IMR-90 (cell line): ENCODE results near the gene ALDH3A2. TPM values are rescaled to one million over a fixed set of nuclear protein-coding genes. Genes with fewer than 3 reads are reported as not detected.

Experiments used
- ATAC-seq: fragments of 200-7000 bp; cut with Tn5 transposase; 2 replicates; pipeline ENCODE4 v1.9.1; 2020; ENCODE audit warnings: low read depth, mild to moderate bottlenecking, moderate library complexity
- BruUV-seq: library from RNA; stranded (reverse); fragments of 400-500 nt; replicated peaks from 2 replicates; lab custom pipeline; 2021; lab: Mats Ljungman, UMichigan
- CTCF ChIA-PET: fragments of 300-600 bp; formaldehyde crosslinking; extraction: SDS; loops from one replicate; lab custom pipeline; 2021; ENCODE audit warnings: antibody characterized with exemption; lab: Yijun Ruan, JAX
- POLR2A ChIA-PET: fragments of 300-600 bp; sonication (Branson Sonifier 250); formaldehyde crosslinking; loops from one replicate; lab custom pipeline; 2022; ENCODE audit warnings: antibody characterized with exemption; ENCODE audit not compliant: unreplicated experiment; lab: Charles Lee
- DNase-seq: peaks from one replicate; pipeline ENCODE4 v3.0.0; 2013
- H2AFZ ChIP-seq: replicated peaks from 2 replicates; pipeline ENCODE3; 2013; ENCODE audit warnings: low read length, mild to moderate bottlenecking; ENCODE audit not compliant: poor library complexity
- H2AK5ac ChIP-seq: 2 replicates; pipeline ENCODE4 v1.6.1; 2013; ENCODE audit warnings: low read depth, low read length, inconsistent platforms
- H2AK9ac ChIP-seq: replicated peaks from 2 replicates; pipeline ENCODE3; 2013; ENCODE audit warnings: mild to moderate bottlenecking, low read depth, low read length, moderate library complexity; ENCODE audit not compliant: poor library complexity
- H2BK120ac ChIP-seq: 2 replicates; pipeline ENCODE4 v1.6.1; 2013; ENCODE audit warnings: low read depth, low read length, inconsistent platforms
- H2BK15ac ChIP-seq: 3 replicates; pipeline ENCODE4 v1.6.1; 2013; ENCODE audit warnings: low read depth, low read length, inconsistent platforms
- H2BK20ac ChIP-seq: 2 replicates; pipeline ENCODE4 v1.6.1; 2013; ENCODE audit warnings: low read depth, mild to moderate bottlenecking, inconsistent platforms, low read length, moderate library complexity
- H2BK5ac ChIP-seq: 2 replicates; pipeline ENCODE4 v1.6.1; 2013; ENCODE audit warnings: mild to moderate bottlenecking, low read depth, low read length, inconsistent platforms; ENCODE audit not compliant: poor library complexity, severe bottlenecking
- H3K14ac ChIP-seq: replicated peaks from 2 replicates; pipeline ENCODE4 v1.6.1; 2013; ENCODE audit warnings: low read depth, low read length, inconsistent platforms
- H3K18ac ChIP-seq: 2 replicates; pipeline ENCODE4 v1.6.1; 2013; ENCODE audit warnings: low read depth, low read length, control low read depth
- H3K23ac ChIP-seq: 2 replicates; pipeline ENCODE4 v1.6.1; 2013; ENCODE audit warnings: low read depth, low read length, inconsistent platforms
- H3K27ac ChIP-seq: 2 replicates; pipeline ENCODE4 v1.5.1; 2013; ENCODE audit warnings: mild to moderate bottlenecking, control low read depth, low read length; ENCODE audit not compliant: insufficient read depth
- H3K27me3 ChIP-seq: 2 replicates; pipeline ENCODE4 v1.6.1; 2013; ENCODE audit warnings: low read length; ENCODE audit not compliant: control insufficient read depth, insufficient read depth
- H3K36me3 ChIP-seq: 2 replicates; pipeline ENCODE4 v1.6.1; 2013; ENCODE audit warnings: low read length, mixed read lengths; ENCODE audit not compliant: control insufficient read depth, insufficient read depth
- H3K4ac ChIP-seq: 2 replicates; pipeline ENCODE4 v1.6.1; 2013; ENCODE audit warnings: low read depth, low read length, inconsistent platforms
- H3K4me1 ChIP-seq: 2 replicates; pipeline ENCODE4 v1.6.1; 2013; ENCODE audit warnings: low read length, mixed read lengths; ENCODE audit not compliant: control insufficient read depth, insufficient read depth
- H3K4me2 ChIP-seq: 2 replicates; pipeline ENCODE4 v1.6.1; 2013; ENCODE audit warnings: low read depth, mild to moderate bottlenecking, control low read depth, low read length, moderate library complexity
- H3K4me3 ChIP-seq: 2 replicates; pipeline ENCODE4 v1.5.1; 2013; ENCODE audit warnings: low read depth, mild to moderate bottlenecking, control low read depth, low read length, moderate library complexity; ENCODE audit not compliant: insufficient read depth
- H3K56ac ChIP-seq: 2 replicates; pipeline ENCODE4 v1.6.1; 2013; ENCODE audit warnings: low read length, inconsistent platforms; ENCODE audit not compliant: insufficient read depth; ENCODE audit errors: extremely low read depth
- H3K79me1 ChIP-seq, 2 experiments: 2 replicates each; pipeline ENCODE4 v1.6.1; 2013; ENCODE audit warnings: low read length in 2 of 2, inconsistent platforms in 1 of 2, low read depth in 1 of 2
- H3K9ac ChIP-seq: 2 replicates; pipeline ENCODE4 v1.6.1; 2013; ENCODE audit warnings: low read depth, low read length, control low read depth
- H3K9me1 ChIP-seq: 2 replicates; pipeline ENCODE4 v1.6.1; 2013; ENCODE audit warnings: low read length, inconsistent platforms; ENCODE audit not compliant: insufficient read depth
- H3K9me3 ChIP-seq: 2 replicates; pipeline ENCODE4 v1.6.1; 2013; ENCODE audit warnings: low read length; ENCODE audit not compliant: control insufficient read depth, insufficient read depth
- H4K20me1 ChIP-seq: 2 replicates; pipeline ENCODE4 v1.6.1; 2013; ENCODE audit warnings: low read length, inconsistent platforms; ENCODE audit not compliant: insufficient read depth
- H4K5ac ChIP-seq: 2 replicates; pipeline ENCODE4 v1.6.1; 2013; ENCODE audit warnings: mild to moderate bottlenecking, low read depth, low read length, control low read depth
- H4K8ac ChIP-seq, 2 experiments: 2 replicates each; pipeline ENCODE4 v1.6.1; 2013; ENCODE audit warnings: low read depth in 2 of 2, low read length in 2 of 2, control low read depth in 1 of 2, inconsistent platforms in 1 of 2
- H4K91ac ChIP-seq: 2 replicates; pipeline ENCODE4 v1.6.1; 2013; ENCODE audit warnings: low read depth, low read length, inconsistent platforms; ENCODE audit not compliant: insufficient read depth
- BHLHE40 ChIP-seq: fragments of 150-350 bp; IDR thresholded peaks from 2 replicates; pipeline ENCODE4 v1.6.1; 2016; ENCODE audit warnings: mild to moderate bottlenecking, low read depth, low read length
- NFE2L2 ChIP-seq: fragments of 150-350 bp; IDR thresholded peaks from 2 replicates; pipeline ENCODE4 v1.6.1; 2016; ENCODE audit warnings: low read depth, mild to moderate bottlenecking, low read length
- RCOR1 ChIP-seq: IDR thresholded peaks from 2 replicates; pipeline ENCODE4 v1.6.1; 2012; ENCODE audit warnings: mild to moderate bottlenecking, low read length, improper control_type of control experiment; ENCODE audit not compliant: insufficient replicate concordance
- RFX5 ChIP-seq: IDR thresholded peaks from 2 replicates; pipeline ENCODE4 v1.8.0; 2012; ENCODE audit warnings: low read depth, mild to moderate bottlenecking, low read length, moderate library complexity
- WGBS, 2 experiments: methylation state at CpG; one replicate each; pipeline versions ENCODE4 v1.1.5 to v1.1.7; 2013; ENCODE audit warnings: missing lambda C conversion rate in 2 of 2; ENCODE audit not compliant: insufficient read length in 1 of 2; ENCODE audit errors: extremely low coverage in 2 of 2; 5-methylcytosine and 5-hydroxymethylcytosine counted together
- dilution Hi-C: fragments of 300-500 bp; cut with HindIII; formaldehyde crosslinking; loops from one replicate; pipeline ENCODE4 v1.14.3; 2018; ENCODE audit warnings: low sequenced_read_pairs; ENCODE audit not compliant: unreplicated experiment
- in situ Hi-C: fragments of 300-500 bp; cut with MboI; formaldehyde crosslinking; loops from 3 replicates; pipeline ENCODE4 v1.14.3; 2019; ENCODE audit warnings: low sequenced_read_pairs, inconsistent platforms, mixed read lengths
- intact Hi-C: fragments of 100-400 bp; cut with micrococcal nuclease; formaldehyde crosslinking; loops from 2 replicates; pipeline ENCODE4 v1.10.0; 2022
- polyA plus RNA-seq, 3 experiments: library from polyadenylated mRNA; depleted of rRNA; stranded (reverse); fragments of >200 nt; gene quantifications; 2 replicates each; pipeline ENCODE4 v1.2.3, GENCODE V29; 2012; ENCODE audit warnings: low replicate concordance in 1 of 3
- total RNA-seq: library from RNA; depleted of rRNA; stranded (reverse); fragments of >200 nt; gene quantifications from 2 replicates; pipeline ENCODE4 v1.2.3, GENCODE V29; 2012

The ALDH3A2 gene
- total and polyA plus RNA-seq, 2 of the 4 experiments (the other 2 are of a cell fraction): 4.0 to 7.9 TPM

DNA sequence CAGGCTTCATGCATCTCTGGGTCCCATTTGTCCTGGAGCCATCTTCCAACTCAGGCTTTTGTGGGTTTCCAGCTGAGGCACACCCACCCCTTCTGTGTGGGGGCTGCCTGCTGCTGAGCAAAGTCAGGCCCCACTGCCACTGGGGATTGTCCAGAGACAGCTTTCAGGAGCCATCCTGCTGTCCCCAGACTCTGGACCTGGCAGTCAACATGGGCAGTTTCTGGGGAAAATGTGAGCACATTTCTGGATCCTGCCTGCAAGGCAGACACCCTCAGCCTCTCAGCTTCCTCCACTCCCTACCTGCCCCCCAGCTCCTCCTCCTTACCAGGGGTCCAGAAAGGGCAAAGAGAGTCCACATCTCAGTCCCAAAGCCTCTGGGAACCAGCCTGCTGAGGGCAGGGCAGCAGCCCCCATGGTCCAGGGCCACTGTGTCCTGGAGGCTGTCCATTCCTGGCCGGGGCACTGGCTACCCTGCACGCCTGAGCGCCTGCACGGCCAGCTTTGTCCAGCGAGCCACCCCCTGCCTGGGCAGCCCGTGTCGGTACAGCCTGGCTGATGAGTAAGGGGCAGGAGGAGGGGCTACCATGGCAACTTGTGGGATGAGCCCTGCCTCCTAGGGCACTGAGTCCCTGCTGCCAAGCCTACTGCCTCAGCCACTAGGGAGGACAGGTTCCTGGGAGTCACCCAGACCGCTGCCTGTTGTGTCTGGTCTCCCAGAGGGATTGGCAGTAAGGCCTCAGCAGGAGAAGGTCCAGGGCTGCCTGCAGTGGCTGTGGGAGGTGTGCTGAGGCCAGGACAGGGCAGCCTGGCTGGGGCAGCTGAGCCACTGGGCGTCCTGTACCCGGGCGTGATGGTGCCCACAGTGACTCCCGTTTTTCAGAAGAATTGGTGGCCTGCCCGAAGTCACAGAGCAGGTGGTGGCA lies 67.8 kb downstream of the ALDH3A2 start, which contains the start of gene SLC47A2 (continued):
- TF ChIP-seq NFE2L2: no peak

- Histone ChIP-seq H4K20me1 (no peaks in the 10 kb centered on the region), H2AFZ (no peak overlapping the region), H3K9me3 (no peaks in the 10 kb centered on the region), H4K5ac (no peak overlapping the region), H3K4me2 (no peak overlapping the region), H4K8ac (no peak overlapping the region), H3K27ac (no peak overlapping the region), H2AK9ac (no peak overlapping the region), H4K91ac (no peak overlapping the region), H3K79me1 (no peaks in the 10 kb centered on the region), H3K4me3 (no peak overlapping the region), H3K23ac (no peak overlapping the region), H3K36me3 (no peaks in the 10 kb centered on the region), H3K4me1 (no peaks in the 10 kb centered on the region), H3K9me1 (no peaks in the 10 kb centered on the region), H3K56ac (no peak overlapping the region), H3K27me3 (peaks cover 22% of the 10 kb centered on the region; the same call in 1 of the 2 replicates), H3K9ac (no peak overlapping the region), H2AK5ac (no peak overlapping the region), H3K18ac (no peak overlapping the region), H3K4ac (no peak overlapping the region), H2BK20ac (no peak overlapping the region), H3K14ac (no peak overlapping the region), H2BK15ac (no peak overlapping the region), H2BK120ac (no peak overlapping the region), H2BK5ac (no peak overlapping the region)
- no TSS peak for BruUV-seq
- in situ Hi-C loops (no loop called here), intact Hi-C loops (no loop called here), dilution Hi-C loops (no loop called here)
- WGBS, 2 experiments: no CpG with 5 or more reads among the region's 7 CpGs
- CTCF ChIA-PET: no interaction called here
- no peak for TF ChIP-seq BHLHE40
- no peak for TF ChIP-seq RCOR1
- TF ChIP-seq RFX5: no peak
- ATAC-seq (no peak), DNase-seq (no peak)
- POLR2A ChIA-PET: no interaction called here
Observed at GRCh38 chr17:19717031-19717360, 68.4 kb downstream of the ALDH3A2 start.
